Aorta (tissue), 5 donors: ENCODE measurements around the gene ABHD13. TPM values are rescaled to one million over a fixed set of nuclear protein-coding genes. Genes with fewer than 3 reads are reported as not detected.

Experiments
- ATAC-seq: fragments of 200-7000 bp; cut with Tn5 transposase; one replicate; pipeline ENCODE4 v1.9.1; 2022; ENCODE audit warnings: moderate library complexity; ENCODE audit not compliant: low FRiP score
- DNase-seq, 2 donors: peaks; one replicate each; pipeline ENCODE4 v3.0.0-alpha.2; 2020
- H3K27ac ChIP-seq, 2 donors: one replicate each; pipeline ENCODE4 v1.5.1; 2013; ENCODE audit warnings: low read length in 2 of 2, mild to moderate bottlenecking in 2 of 2, moderate library complexity in 2 of 2, control low read depth in 1 of 2, inconsistent platforms in 1 of 2, low read depth in 1 of 2
- H3K27me3 ChIP-seq, 2 donors: one replicate each; pipeline ENCODE4 v1.6.1; 2013; ENCODE audit warnings: control low read depth in 1 of 2, low read length in 1 of 2, mild to moderate bottlenecking in 1 of 2, moderate library complexity in 1 of 2; ENCODE audit not compliant: insufficient read depth in 2 of 2, control insufficient read depth in 1 of 2
- H3K36me3 ChIP-seq, 2 donors: one replicate each; pipeline ENCODE4 v1.6.1; 2013; ENCODE audit warnings: control low read depth in 1 of 2, low read length in 1 of 2, mild to moderate bottlenecking in 1 of 2; ENCODE audit not compliant: insufficient read depth in 2 of 2, control insufficient read depth in 1 of 2
- H3K4me1 ChIP-seq, 2 donors: one replicate each; pipeline ENCODE4 v1.6.1; 2013; ENCODE audit warnings: low read length in 2 of 2, control low read depth in 1 of 2, mild to moderate bottlenecking in 1 of 2, moderate library complexity in 1 of 2; ENCODE audit not compliant: insufficient read depth in 2 of 2, control insufficient read depth in 1 of 2
- H3K4me3 ChIP-seq, 2 donors: one replicate each; pipeline ENCODE4 v1.5.1; 2013; ENCODE audit warnings: low read length in 2 of 2, control low read depth in 1 of 2, mild to moderate bottlenecking in 1 of 2
- H3K9me3 ChIP-seq: one replicate; pipeline ENCODE4 v1.6.1; 2013; ENCODE audit warnings: mild to moderate bottlenecking, low read length; ENCODE audit not compliant: control insufficient read depth
- WGBS, 2 donors: extraction: QIAGEN DNeasy Blood & Tissue Kit; methylation state at CpG; one replicate each; pipeline ENCODE4 v1.1.7; 2013; 5-methylcytosine and 5-hydroxymethylcytosine counted together
- intact Hi-C, 2 donors: fragments of 100-400 bp; cut with DNase I; formaldehyde crosslinking; loops; one replicate each; pipeline versions ENCODE4 v1.14.2 to v1.15.0; 2022
- polyA plus RNA-seq, 2 donors: library from polyadenylated mRNA; stranded (reverse); fragments of 200-250 nt; gene quantifications; one replicate each; pipeline ENCODE4 v1.2.3, GENCODE V29; 2013
- total RNA-seq, 2 donors: library from RNA; stranded (reverse); fragmentation: NEBNext Ultra II Directional; extraction: Animal tissue kit (Norgen Biotek cat#: 25700); gene quantifications; one replicate each; pipeline ENCODE4 v1.2.1, GENCODE V29; 2021
- donor health status: healthy with polysubstance abuse.
- donor health status: Bipolar disorder and iron deficiency.
- donor health status: DM: no; HTN: no; CAD: no.
- donor health status: DM: no; HTN: no; CAD: no.
- donor health status: DM: yes; HTN: yes; CAD: no.

Gene ABHD13
- total and polyA plus RNA-seq, 4 donors: 4.0 to 11.5 (median 8.8) TPM

- no peak for DNase-seq
- Histone ChIP-seq H3K27ac (no peak overlapping the region), H3K27me3 (no peaks in the 10 kb centered on the region), H3K36me3 (no peaks in the 10 kb centered on the region), H3K9me3 (peaks cover 1% of the 10 kb centered on the region), H3K4me3 (no peak overlapping the region), H3K4me1 (no peaks in the 10 kb centered on the region)
- intact Hi-C loops: no loop called here
- no peak for ATAC-seq
Measured at GRCh38 chr13:108193806-108194205, 24.4 kb upstream of the ABHD13 start.

- 80 to 86% methylated on average over 5 of the region's 5 CpGs for WGBS, 2 donors
- no peaks in the 10 kb centered on the region for H3K36me3 ChIP-seq
- H3K27ac ChIP-seq: no peak overlapping the region
- DNase-seq (peak in 1 of 2 donors; percentile 28), ATAC-seq (peak; percentile 48)
- peaks cover 1% of the 10 kb centered on the region for H3K9me3 ChIP-seq
- no peaks in the 10 kb centered on the region for H3K27me3 ChIP-seq
- intact Hi-C loops: no loop called here
- no peaks in the 10 kb centered on the region for H3K4me1 ChIP-seq
- H3K4me3 ChIP-seq: no peak overlapping the region
Measured at GRCh38 chr13:108194435-108194936, 23.7 kb upstream of the ABHD13 start.

GRCh38 chr13:108195146-108195545, 23.0 kb upstream of the ABHD13 start:
- Histone ChIP-seq H3K27me3 (no peaks in the 10 kb centered on the region), H3K4me3 (no peak overlapping the region), H3K36me3 (no peaks in the 10 kb centered on the region), H3K4me1 (no peaks in the 10 kb centered on the region), H3K27ac (no peak overlapping the region), H3K9me3 (no peaks in the 10 kb centered on the region)
- ATAC-seq (no peak), DNase-seq (no peak)
- WGBS, 2 donors: 0 to 11% methylated on average over 1 of the region's 1 CpG
- intact Hi-C loops: no loop called here

- H3K36me3 ChIP-seq: no peaks in the 10 kb centered on the region
- WGBS, 2 donors: 86 to 92% methylated on average over 5 of the region's 5 CpGs
- H3K9me3 ChIP-seq: no peaks in the 10 kb centered on the region
- H3K27ac ChIP-seq: no peak overlapping the region
- H3K27me3 ChIP-seq: no peaks in the 10 kb centered on the region
- H3K4me1 ChIP-seq: no peaks in the 10 kb centered on the region
- no peak overlapping the region for H3K4me3 ChIP-seq
- DNase-seq (no peak), ATAC-seq (no peak)
- intact Hi-C loops: no loop called here
Measured at GRCh38 chr13:108195861-108196260, 22.3 kb upstream of the ABHD13 start.

GRCh38 chr13:108200781-108201398, 17.3 kb upstream of the ABHD13 start:
- Histone ChIP-seq H3K36me3 (no peaks in the 10 kb centered on the region), H3K4me3 (no peak overlapping the region), H3K9me3 (no peaks in the 10 kb centered on the region), H3K27ac (no peak overlapping the region), H3K4me1 (no peaks in the 10 kb centered on the region), H3K27me3 (no peaks in the 10 kb centered on the region)
- intact Hi-C loops: no loop called here
- no peak for DNase-seq
- no peak for ATAC-seq
- WGBS, 2 donors: 86 to 89% methylated on average over 1 of the region's 1 CpG

GRCh38 chr13:108210551-108210950, 7.6 kb upstream of the ABHD13 start:
- 86 to 94% methylated on average over 2 of the region's 2 CpGs for WGBS, 2 donors
- intact Hi-C loops: no loop called here
- no peak for DNase-seq

DNA sequence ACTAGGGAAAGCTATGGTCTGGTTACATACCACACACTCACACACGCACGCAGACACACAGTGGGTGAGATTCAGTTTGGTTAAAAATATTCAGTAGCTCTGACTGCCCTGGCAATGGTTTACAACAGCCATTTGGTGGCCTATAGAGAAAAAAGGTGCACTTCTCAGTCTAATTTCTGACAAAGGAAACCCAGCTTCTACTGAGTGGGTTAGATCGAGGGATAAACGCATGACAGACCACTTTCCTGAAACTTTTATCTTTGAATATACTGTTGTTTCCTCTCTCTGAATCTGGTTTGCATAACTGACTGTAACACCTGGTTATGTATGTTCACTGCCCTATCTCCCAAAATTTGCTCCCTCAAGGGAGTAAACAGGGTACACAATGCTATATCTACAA, 5.3 kb upstream of the ABHD13 start:
- WGBS, 2 donors: 96 to 97% methylated on average over 4 of the region's 4 CpGs
- no peaks in the 10 kb centered on the region for H3K36me3 ChIP-seq
- H3K4me1 ChIP-seq: no peaks in the 10 kb centered on the region
- H3K4me3 ChIP-seq: no peak overlapping the region
- H3K27ac ChIP-seq: no peak overlapping the region
- intact Hi-C loops: no loop called here
- H3K27me3 ChIP-seq: no peaks in the 10 kb centered on the region
- peaks cover 1% of the 10 kb centered on the region for H3K9me3 ChIP-seq
- DNase-seq: no peak
- ATAC-seq: no peak

More at GRCh38 chr13:108210551-108210950, 7.6 kb upstream of the ABHD13 start:
- Histone ChIP-seq H3K4me1 (no peaks in the 10 kb centered on the region), H3K4me3 (no peak overlapping the region), H3K27me3 (no peaks in the 10 kb centered on the region), H3K36me3 (no peaks in the 10 kb centered on the region), H3K27ac (no peak overlapping the region), H3K9me3 (peaks cover 1% of the 10 kb centered on the region)
- no peak for ATAC-seq

GRCh38 chr13:108213946-108214345, 4.2 kb upstream of the ABHD13 start:
- Histone ChIP-seq H3K4me1 (no peaks in the 10 kb centered on the region), H3K36me3 (no peaks in the 10 kb centered on the region), H3K4me3 (no peak overlapping the region), H3K27ac (no peak overlapping the region), H3K27me3 (no peaks in the 10 kb centered on the region), H3K9me3 (peaks cover 1% of the 10 kb centered on the region)
- intact Hi-C loops: no loop called here
- no peak for ATAC-seq
- no peak for DNase-seq
- WGBS, 2 donors: 48 to 50% methylated on average over 5 of the region's 5 CpGs

DNA sequence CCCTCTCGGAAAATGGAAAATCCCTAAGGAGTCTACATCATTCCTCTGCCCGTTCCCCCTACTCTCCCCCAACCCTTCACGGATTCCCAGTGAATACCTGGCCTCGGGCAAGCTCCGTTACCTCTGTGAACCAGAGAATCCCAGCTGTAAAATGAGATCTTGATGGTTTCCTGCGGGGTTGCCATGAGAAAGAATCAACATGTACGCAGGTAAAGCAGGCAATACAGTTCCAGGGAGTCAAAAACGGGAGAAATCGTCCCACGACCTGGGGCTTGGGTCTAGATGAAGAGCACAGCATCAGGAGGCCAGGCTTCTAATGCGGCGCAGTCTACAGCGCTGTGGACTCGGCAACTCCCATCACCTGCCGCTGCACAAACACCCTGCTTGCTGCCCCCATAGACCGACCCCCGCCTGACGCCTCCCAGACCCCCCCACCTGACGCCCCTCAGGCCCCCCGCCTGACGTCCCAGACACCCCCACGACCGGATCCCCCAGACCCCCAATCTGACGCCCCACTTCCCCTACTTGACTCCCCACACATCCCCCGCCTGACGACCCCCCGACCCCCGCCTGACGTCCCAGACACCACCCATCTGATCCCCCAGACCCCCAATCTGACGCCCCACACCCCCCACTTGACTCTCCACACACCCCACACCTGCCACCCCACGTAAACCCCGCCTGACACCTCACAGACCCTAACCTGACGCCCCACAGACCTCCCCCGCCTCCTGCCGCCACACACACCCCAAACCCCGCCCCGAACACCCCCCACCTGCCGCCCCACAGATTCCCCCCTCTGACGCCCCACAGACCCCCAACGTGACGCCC, 3.5 kb upstream of the ABHD13 start:
- peak overlapping the region in 1 of 2 donors; percentile 3 for H3K27ac ChIP-seq
- H3K36me3 ChIP-seq: no peaks in the 10 kb centered on the region
- DNase-seq: peak in 1 of 2 donors; percentile 71
- WGBS, 2 donors: 3 to 4% methylated on average over 33 to 41 of the region's 41 CpGs
- H3K9me3 ChIP-seq: no peaks in the 10 kb centered on the region
- intact Hi-C loops: no loop called here
- H3K4me1 ChIP-seq: peaks cover 0 to 2% of the 10 kb centered on the region in 2 donors
- ATAC-seq: no peak
- peak overlapping the region; percentile 18 to 73 for H3K4me3 ChIP-seq
- H3K27me3 ChIP-seq: no peaks in the 10 kb centered on the region
